Bronchial epithelial cell (primary cell): ENCODE results near the gene PRMT3. TPM values are rescaled to one million over a fixed set of nuclear protein-coding genes. Genes with fewer than 3 reads are reported as not detected.

Experiments used
- DNase-seq: peaks from one replicate; pipeline ENCODE4 v3.0.0-alpha.2; 2010; ENCODE audit warnings: low read depth
- FAIRE-seq: peaks from 2 replicates; lab custom pipeline; 2011; peaks lifted over from hg19 to GRCh38; lab: Jason Lieb, UNC
- H3K27me3 ChIP-seq: 2 replicates; pipeline ENCODE4 v1.5.1; 2011; ENCODE audit warnings: low read length; ENCODE audit not compliant: control insufficient read depth, insufficient read depth
- H3K36me3 ChIP-seq: 2 replicates; pipeline ENCODE4 v1.5.1; 2011; ENCODE audit warnings: low read length; ENCODE audit not compliant: control insufficient read depth, insufficient read depth
- H3K4me3 ChIP-seq: 2 replicates; pipeline ENCODE4 v1.5.1; 2011; ENCODE audit warnings: mild to moderate bottlenecking, low read depth, low read length, control low read depth
- total RNA-seq: library from RNA; depleted of rRNA; stranded (reverse); fragments of >200 nt; gene quantifications from 2 replicates; pipeline ENCODE4 v1.2.1, GENCODE V29; 2014
- TF ChIP-seq, protein P1 (sequence below): IDR thresholded peaks from 2 replicates; pipeline ENCODE4 v1.5.1; 2011; ENCODE audit warnings: mild to moderate bottlenecking, moderate library complexity, low read length, control low read depth, inconsistent platforms; ENCODE audit not compliant: insufficient read depth, severe bottlenecking

PRMT3 gene
- total RNA-seq, 1 donor from 2014 or later, result 26.9 TPM

DNA sequence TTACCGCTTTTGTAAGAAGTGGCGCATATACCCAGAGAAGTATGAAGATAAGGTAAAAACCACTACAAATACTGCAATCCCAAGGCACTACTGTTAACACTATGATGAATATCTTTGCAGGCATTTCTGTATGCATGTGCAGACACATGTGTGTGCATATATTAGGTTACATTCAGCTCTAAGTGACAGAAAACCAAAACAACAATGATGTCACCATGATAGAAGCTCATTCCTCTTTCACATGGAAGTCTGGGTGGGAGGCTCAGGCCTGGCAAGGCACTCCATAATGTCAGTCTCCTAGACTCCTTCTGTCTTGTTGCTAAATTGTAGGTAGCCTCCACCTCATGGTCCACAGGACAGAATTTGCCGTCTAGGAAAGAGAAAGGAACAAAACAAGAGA is 148.8 kb downstream of the PRMT3 start:
- H3K27me3 ChIP-seq, result no peaks in the 10 kb centered on the region
- TF ChIP-seq, protein P1, sequence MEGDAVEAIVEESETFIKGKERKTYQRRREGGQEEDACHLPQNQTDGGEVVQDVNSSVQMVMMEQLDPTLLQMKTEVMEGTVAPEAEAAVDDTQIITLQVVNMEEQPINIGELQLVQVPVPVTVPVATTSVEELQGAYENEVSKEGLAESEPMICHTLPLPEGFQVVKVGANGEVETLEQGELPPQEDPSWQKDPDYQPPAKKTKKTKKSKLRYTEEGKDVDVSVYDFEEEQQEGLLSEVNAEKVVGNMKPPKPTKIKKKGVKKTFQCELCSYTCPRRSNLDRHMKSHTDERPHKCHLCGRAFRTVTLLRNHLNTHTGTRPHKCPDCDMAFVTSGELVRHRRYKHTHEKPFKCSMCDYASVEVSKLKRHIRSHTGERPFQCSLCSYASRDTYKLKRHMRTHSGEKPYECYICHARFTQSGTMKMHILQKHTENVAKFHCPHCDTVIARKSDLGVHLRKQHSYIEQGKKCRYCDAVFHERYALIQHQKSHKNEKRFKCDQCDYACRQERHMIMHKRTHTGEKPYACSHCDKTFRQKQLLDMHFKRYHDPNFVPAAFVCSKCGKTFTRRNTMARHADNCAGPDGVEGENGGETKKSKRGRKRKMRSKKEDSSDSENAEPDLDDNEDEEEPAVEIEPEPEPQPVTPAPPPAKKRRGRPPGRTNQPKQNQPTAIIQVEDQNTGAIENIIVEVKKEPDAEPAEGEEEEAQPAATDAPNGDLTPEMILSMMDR, result no peak
- no peak for FAIRE-seq
- no peak overlapping the region for H3K4me3 ChIP-seq
- H3K36me3 ChIP-seq, result no peaks in the 10 kb centered on the region
- no peak for DNase-seq

DNA sequence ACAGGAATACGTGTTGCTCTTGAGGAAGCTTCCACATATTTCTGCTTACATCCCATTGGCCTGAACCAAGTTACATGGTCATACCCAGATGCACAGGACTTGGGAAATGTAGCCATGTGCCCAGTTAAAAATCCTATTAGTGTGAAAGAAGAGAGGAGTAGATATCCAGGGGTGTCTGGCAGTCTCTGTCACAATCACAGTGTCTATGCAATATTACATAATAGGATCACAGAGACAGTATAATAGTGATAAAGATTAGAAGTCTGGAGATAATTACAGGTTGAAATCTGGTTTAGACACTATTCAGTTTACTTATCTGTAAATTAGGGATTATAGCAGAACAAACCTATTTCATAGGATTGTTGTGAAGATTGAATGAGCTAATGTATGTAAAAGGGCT is 149.3 kb downstream of the PRMT3 start:
- FAIRE-seq (no peak), DNase-seq (no peak)
- Histone ChIP-seq H3K36me3 (no peaks in the 10 kb centered on the region), H3K27me3 (no peaks in the 10 kb centered on the region), H3K4me3 (no peak overlapping the region)
- TF ChIP-seq, protein P1, result no peak

DNA sequence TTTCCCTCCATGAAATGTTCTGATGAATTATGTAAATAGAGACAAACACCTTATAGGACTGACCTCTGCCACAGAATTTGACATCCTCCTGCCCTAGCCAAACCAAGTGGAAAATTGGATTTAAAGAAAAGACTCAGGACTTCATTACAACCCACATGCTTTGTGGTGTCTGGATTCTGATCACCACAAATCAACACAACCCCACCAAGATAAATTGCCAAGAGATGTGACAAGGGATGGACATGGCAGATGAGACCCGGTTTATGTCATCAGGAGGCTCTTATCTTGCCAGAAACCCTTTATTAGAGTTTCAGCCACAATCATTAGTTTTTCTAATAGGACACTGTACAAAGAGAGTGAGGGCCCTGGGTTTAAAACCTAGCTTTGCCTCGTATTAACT is 154.0 kb downstream of the PRMT3 start:
- H3K36me3 ChIP-seq, result no peaks in the 10 kb centered on the region
- FAIRE-seq (no peak), DNase-seq (no peak)
- H3K27me3 ChIP-seq, result no peaks in the 10 kb centered on the region
- TF ChIP-seq, protein P1, result no peak
- no peak overlapping the region for H3K4me3 ChIP-seq

DNA sequence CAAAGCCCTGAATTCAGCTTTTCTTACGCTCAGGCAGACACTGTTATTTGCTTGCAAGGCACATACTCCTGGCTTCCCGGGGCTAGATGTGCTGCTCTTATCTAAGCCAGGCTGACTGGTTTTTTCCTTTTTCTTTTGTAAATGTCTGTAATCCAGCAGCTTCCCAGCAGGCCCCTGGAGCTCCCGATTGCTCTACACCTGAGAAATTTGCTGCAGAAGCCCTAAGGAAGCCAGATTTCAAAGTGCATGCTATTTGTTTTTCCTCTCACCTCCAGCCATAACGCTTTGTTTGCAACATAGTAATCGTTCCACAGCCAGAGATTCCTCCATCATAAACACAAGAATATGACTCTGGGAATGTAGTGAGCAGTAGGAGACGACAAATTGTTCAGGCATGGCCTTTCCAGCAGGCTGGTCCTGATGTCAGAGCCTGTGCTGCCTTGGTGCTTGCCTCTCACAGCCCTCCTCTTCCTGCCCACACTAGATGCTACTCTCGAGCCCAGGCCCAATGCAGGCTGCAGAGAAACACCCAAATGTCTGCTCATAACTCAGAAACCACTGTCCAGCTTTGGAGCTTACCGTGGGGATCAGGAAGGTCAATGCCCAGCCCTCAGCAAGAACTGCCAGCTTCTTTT is 157.2 kb downstream of the PRMT3 start:
- no peak for DNase-seq
- no peaks in the 10 kb centered on the region for H3K36me3 ChIP-seq
- no peak for FAIRE-seq
- TF ChIP-seq, protein P1, result no peak
- no peaks in the 10 kb centered on the region for H3K27me3 ChIP-seq
- H3K4me3 ChIP-seq, result no peak overlapping the region

DNA sequence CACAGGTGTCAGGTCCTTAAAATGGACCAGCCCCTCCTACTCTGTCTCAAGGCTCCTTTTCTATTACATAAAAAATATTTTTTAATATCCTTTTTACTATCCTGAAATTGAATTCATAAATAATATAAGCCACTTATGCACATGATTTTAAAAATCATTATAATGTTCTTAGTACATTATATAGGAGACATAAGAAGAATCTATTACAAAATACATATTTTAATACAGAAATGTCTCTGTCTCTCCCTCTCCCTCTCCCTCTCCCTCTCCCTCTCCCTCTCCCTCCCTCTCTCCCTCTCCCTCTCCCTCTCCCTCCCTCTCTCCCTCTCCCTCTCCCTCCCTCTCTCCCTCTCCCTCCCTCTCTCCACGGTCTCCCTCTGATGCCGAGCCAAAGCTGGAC is 159.9 kb downstream of the PRMT3 start:
- no peak overlapping the region for H3K4me3 ChIP-seq
- no peaks in the 10 kb centered on the region for H3K36me3 ChIP-seq

More for the DNA sequence above, 159.9 kb downstream of the PRMT3 start:
- TF ChIP-seq, protein P1, result no peak
- DNase-seq (no peak), FAIRE-seq (no peak)
- H3K27me3 ChIP-seq, result no peaks in the 10 kb centered on the region
